Measurements from ENCODE around the gene SRPK3.

Gene SRPK3

GRCh38 chrX:153784325-153784967, 3.6 kb downstream of the SRPK3 start:
- no peak for ATAC-seq

GRCh38 chrX:153786669-153787068, 5.8 kb downstream of the SRPK3 start:
- no peak for ATAC-seq

- ATAC-seq = no peak
Measured at GRCh38 chrX:153789654-153790053, 8.8 kb downstream of the SRPK3 start.

- ATAC-seq = no peak
Measured at GRCh38 chrX:153791104-153791852, 10.4 kb downstream of the SRPK3 start.

- no peak for ATAC-seq
Measured at GRCh38 chrX:153792368-153792767, 11.5 kb downstream of the SRPK3 start.

GRCh38 chrX:153793291-153793690, 12.4 kb downstream of the SRPK3 start:
- no peak for ATAC-seq

- ATAC-seq = peak; percentile 94 to 96
Measured at GRCh38 chrX:153794018-153794896, 13.4 kb downstream of the SRPK3 start, which contains the start of the genes IDH3G and SSR4. Gene IDH3G, minus strand, starts transcription at chrX:153794375. Its CDS starts 49 bp downstream, at chrX:153794326. Gene SSR4, plus strand, starts transcription at chrX:153794668. Its CDS starts 20 bp downstream, at chrX:153794688.

GRCh38 chrX:153794897-153795816, 14.3 kb downstream of the SRPK3 start:
- ATAC-seq = no peak

GRCh38 chrX:153797415-153798015, 16.7 kb downstream of the SRPK3 start:
- no peak for ATAC-seq

- no peak for ATAC-seq
Measured at GRCh38 chrX:153799326-153799725, 18.5 kb downstream of the SRPK3 start.

GRCh38 chrX:153800177-153800722, 19.4 kb downstream of the SRPK3 start:
- ATAC-seq = no peak

GRCh38 chrX:153800746-153801145, 19.9 kb downstream of the SRPK3 start:
- no peak for ATAC-seq

- no peak for ATAC-seq
Measured at GRCh38 chrX:153801669-153802068, 20.8 kb downstream of the SRPK3 start.

- no peak for ATAC-seq
Measured at GRCh38 chrX:153802513-153803045, 21.7 kb downstream of the SRPK3 start.

GRCh38 chrX:153803211-153804099, 22.6 kb downstream of the SRPK3 start:
- no peak for ATAC-seq

- no peak for ATAC-seq
Measured at GRCh38 chrX:153804100-153804595, 23.3 kb downstream of the SRPK3 start.

- ATAC-seq = no peak
Measured at GRCh38 chrX:153804621-153805020, 23.8 kb downstream of the SRPK3 start.

GRCh38 chrX:153805436-153805835, 24.6 kb downstream of the SRPK3 start:
- ATAC-seq = no peak

- ATAC-seq = no peak
Measured at GRCh38 chrX:153806999-153807575, 26.2 kb downstream of the SRPK3 start.
